Upper lobe of left lung (tissue), 4 donors: ENCODE measurements around the gene CENPO.

Experiments
- POLR2A ChIP-seq, 4 donors: fragments of 450-650 bp; IDR thresholded peaks; one replicate each; pipeline ENCODE4 v1.5.1; 2016 to 2017; ENCODE audit warnings: antibody characterized with exemption in 4 of 4, mild to moderate bottlenecking in 2 of 4
- POLR2AphosphoS5 ChIP-seq, 2 donors: sonication (generic); formaldehyde crosslinking; IDR thresholded peaks; one replicate each; pipeline ENCODE4 v1.5.1; 2017; ENCODE audit warnings: antibody characterized with exemption in 2 of 2
- TF ChIP-seq, protein P1 (sequence below), 6 experiments: fragments of 450-650 bp in 4 of 6; fragments of 200-600 bp in 2 of 6; sonication (generic) in 2 of 6; IDR thresholded peaks; one replicate each; pipeline ENCODE4 v1.5.1; 2016 to 2019; ENCODE audit warnings: antibody characterized with exemption in 6 of 6

DNA sequence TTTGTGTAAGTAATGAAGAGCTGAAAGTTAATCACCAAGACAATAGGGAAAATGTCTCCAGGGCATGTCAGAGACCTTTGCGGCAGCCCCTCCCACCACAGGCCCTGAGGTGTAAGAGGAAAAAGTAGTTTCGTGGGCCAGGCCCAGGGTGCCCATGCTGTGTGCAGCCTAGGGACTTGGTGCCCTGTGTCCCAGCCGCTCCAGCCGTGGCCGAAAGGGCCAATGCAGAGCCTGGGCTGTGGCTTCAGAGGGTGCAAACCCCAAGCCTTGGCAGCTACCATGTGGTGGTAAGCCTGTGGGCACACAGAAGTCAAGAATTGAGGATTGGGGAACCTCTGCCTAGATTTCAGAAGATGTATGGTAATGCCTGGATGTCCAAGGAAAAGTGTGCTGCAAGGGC is 52.5 kb downstream of the CENPO start:
- no peak for TF ChIP-seq POLR2AphosphoS5 (IDR thresholded peaks at IDR 0.05)
- TF ChIP-seq, protein P1, sequence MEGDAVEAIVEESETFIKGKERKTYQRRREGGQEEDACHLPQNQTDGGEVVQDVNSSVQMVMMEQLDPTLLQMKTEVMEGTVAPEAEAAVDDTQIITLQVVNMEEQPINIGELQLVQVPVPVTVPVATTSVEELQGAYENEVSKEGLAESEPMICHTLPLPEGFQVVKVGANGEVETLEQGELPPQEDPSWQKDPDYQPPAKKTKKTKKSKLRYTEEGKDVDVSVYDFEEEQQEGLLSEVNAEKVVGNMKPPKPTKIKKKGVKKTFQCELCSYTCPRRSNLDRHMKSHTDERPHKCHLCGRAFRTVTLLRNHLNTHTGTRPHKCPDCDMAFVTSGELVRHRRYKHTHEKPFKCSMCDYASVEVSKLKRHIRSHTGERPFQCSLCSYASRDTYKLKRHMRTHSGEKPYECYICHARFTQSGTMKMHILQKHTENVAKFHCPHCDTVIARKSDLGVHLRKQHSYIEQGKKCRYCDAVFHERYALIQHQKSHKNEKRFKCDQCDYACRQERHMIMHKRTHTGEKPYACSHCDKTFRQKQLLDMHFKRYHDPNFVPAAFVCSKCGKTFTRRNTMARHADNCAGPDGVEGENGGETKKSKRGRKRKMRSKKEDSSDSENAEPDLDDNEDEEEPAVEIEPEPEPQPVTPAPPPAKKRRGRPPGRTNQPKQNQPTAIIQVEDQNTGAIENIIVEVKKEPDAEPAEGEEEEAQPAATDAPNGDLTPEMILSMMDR (IDR thresholded peaks at IDR 0.05): no peak
- TF ChIP-seq POLR2A (IDR thresholded peaks at IDR 0.05): no peak
